ACC112 (cell line): Measurements from ENCODE around the gene SAMM50.

Experiments
- H2AFZ ChIP-seq: fragments of 200-600 bp; sonication (generic); one replicate; pipeline ENCODE4 v1.6.0; 2017; ENCODE audit warnings: antibody characterized with exemption, low read length; ENCODE audit not compliant: unreplicated experiment
- H3K27ac ChIP-seq: fragments of 200-600 bp; sonication (generic); 2 replicates; pipeline ENCODE4 v1.5.1; 2014; ENCODE audit warnings: low read depth, mild to moderate bottlenecking, antibody characterized with exemption, low read length, moderate library complexity
- H3K27me3 ChIP-seq: fragments of 200-600 bp; sonication (generic); 2 replicates; pipeline ENCODE4 v1.6.1; 2014; ENCODE audit warnings: mild to moderate bottlenecking, antibody characterized with exemption, low read length, moderate library complexity, mixed read lengths; ENCODE audit not compliant: insufficient read depth
- H3K36me3 ChIP-seq: fragments of 200-600 bp; sonication (generic); 2 replicates; pipeline ENCODE4 v1.6.1; 2016; ENCODE audit warnings: mild to moderate bottlenecking, antibody characterized with exemption, low read length, moderate library complexity, mixed read lengths; ENCODE audit not compliant: insufficient read depth
- H3K4me1 ChIP-seq: fragments of 200-600 bp; sonication (generic); one replicate; pipeline ENCODE4 v1.6.1; 2016; ENCODE audit warnings: low read length, mixed read lengths; ENCODE audit not compliant: insufficient read depth, unreplicated experiment, control insufficient read depth
- H3K4me3 ChIP-seq: fragments of 200-600 bp; sonication (generic); 2 replicates; pipeline ENCODE4 v1.5.1; 2014; ENCODE audit warnings: mild to moderate bottlenecking, low read depth, low read length
- H3K79me2 ChIP-seq: fragments of 200-600 bp; sonication (generic); one replicate; pipeline ENCODE4 v1.6.0; 2016; ENCODE audit warnings: low read length; ENCODE audit not compliant: control insufficient read depth, unreplicated experiment, insufficient read depth

Gene SAMM50

DNA sequence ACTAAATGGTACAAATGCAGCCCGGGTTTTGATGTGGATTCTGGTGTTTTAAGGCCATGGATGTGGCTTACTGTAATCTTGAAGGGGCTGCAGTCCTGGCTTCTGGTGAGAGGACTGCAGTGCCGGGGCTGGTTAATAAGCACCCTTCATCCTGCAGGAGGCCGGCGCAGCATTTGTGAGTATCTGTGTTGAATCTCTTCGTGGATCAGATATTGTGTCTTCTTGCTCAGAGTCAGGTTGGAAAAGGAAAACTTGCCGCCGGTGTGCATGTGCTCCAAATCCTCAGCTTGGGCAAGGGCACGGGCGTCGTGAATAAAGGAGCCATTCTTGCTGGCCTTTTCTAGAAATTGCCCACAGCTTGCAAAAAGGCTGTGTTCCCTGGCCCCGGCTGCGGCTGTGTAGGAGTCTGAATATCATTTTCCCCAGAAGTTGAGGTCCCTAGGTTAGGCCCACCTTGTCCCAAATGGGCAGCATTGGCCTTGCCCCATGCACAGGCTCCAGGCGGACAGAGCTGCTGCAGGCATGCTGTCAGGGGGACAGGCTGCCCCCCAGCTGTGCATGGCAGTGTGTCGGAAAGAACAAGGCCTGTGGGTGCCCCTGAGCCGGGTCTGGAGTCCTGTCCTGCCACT, 39.9 kb downstream of the SAMM50 start:
- no peaks in the 10 kb centered on the region for H3K4me1 ChIP-seq
- no peaks in the 10 kb centered on the region for H3K79me2 ChIP-seq
- H2AFZ ChIP-seq = no peak overlapping the region
- H3K4me3 ChIP-seq = no peak overlapping the region
- no peak overlapping the region for H3K27ac ChIP-seq
- no peaks in the 10 kb centered on the region for H3K36me3 ChIP-seq
- no peaks in the 10 kb centered on the region for H3K27me3 ChIP-seq

DNA sequence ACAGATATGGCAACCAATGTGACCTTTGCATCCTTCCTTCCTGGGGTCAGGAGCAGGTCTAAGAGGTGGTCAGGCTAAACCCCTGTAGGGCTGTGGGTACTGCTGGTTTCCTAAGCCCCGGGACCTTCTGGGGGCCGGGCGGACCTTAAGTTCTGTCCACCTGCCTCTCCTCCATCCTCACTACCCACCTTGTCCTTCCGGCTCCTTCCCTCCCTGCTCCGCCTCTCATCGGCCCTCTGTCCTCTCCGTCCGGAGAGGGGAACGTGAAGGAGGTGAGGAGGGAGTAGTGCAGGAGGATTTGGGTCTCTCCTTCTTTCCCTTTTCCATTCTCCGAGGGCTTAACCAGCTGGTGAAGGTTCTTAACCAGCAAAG, 40.5 kb downstream of the SAMM50 start:
- H3K27me3 ChIP-seq = no peaks in the 10 kb centered on the region
- H2AFZ ChIP-seq = no peak overlapping the region
- H3K79me2 ChIP-seq = no peaks in the 10 kb centered on the region
- no peak overlapping the region for H3K4me3 ChIP-seq
- no peaks in the 10 kb centered on the region for H3K4me1 ChIP-seq
- H3K27ac ChIP-seq = no peak overlapping the region
- H3K36me3 ChIP-seq = no peaks in the 10 kb centered on the region

DNA sequence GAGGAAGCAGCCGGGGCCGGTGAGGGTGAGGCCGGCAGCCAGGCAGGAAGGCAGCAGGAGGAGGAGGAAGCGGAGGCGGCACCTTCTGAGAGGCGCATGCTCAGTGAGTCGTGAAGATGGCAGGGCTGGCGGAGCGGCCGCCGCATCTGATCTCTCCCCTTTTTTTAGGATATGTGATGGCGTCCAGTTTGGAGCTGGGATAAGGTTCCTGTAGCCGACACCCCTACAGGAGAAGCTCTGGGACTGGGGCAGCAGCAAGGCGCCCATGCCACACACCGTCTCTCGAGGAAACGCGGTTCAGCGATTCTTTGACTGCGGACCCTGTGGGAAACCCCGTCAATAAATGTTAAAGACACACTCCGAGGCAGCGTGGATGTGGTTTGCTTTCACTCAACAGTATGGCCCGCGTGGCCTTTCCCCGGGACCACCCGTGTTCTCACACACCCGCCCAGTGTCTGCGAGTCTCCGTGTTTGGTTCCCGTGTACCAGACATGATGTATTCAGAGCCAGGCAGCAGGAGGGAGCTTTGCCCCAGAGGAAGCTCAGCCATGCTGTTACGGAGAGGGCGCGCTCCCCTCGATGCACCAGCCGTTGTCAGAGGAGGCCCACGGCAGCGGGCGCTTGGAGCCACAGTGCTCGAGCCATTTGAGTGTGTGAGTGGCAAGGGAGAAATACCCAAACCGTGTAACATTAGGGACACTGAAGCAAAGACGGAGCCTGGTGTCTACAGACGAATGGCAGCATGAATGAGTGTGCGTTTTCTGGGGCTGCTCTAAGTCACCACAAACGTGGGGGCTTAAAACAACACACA, 41.1 kb downstream of the SAMM50 start:
- H3K27ac ChIP-seq = no peak overlapping the region
- no peak overlapping the region for H2AFZ ChIP-seq
- no peaks in the 10 kb centered on the region for H3K36me3 ChIP-seq
- no peak overlapping the region for H3K4me3 ChIP-seq
- H3K79me2 ChIP-seq = no peaks in the 10 kb centered on the region
- H3K4me1 ChIP-seq = no peaks in the 10 kb centered on the region
- H3K27me3 ChIP-seq = no peaks in the 10 kb centered on the region

DNA sequence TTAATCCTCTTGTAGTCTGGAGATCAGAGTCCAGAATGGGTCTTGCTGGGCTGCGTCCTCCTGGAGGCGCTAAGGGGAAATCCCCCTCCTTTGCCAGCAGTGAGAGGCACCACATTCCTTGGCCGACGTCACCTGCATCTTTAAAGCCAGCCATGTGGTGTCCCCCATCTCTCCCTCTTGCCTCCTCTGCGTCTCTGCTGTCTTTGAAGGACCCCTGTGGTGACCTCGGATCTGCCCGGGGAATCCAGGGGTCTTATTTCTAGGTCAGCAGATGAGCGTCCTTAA, 41.7 kb downstream of the SAMM50 start:
- Histone ChIP-seq H2AFZ (no peak overlapping the region), H3K27ac (no peak overlapping the region), H3K36me3 (no peaks in the 10 kb centered on the region), H3K4me1 (no peaks in the 10 kb centered on the region), H3K79me2 (no peaks in the 10 kb centered on the region), H3K27me3 (no peaks in the 10 kb centered on the region), H3K4me3 (no peak overlapping the region)

DNA sequence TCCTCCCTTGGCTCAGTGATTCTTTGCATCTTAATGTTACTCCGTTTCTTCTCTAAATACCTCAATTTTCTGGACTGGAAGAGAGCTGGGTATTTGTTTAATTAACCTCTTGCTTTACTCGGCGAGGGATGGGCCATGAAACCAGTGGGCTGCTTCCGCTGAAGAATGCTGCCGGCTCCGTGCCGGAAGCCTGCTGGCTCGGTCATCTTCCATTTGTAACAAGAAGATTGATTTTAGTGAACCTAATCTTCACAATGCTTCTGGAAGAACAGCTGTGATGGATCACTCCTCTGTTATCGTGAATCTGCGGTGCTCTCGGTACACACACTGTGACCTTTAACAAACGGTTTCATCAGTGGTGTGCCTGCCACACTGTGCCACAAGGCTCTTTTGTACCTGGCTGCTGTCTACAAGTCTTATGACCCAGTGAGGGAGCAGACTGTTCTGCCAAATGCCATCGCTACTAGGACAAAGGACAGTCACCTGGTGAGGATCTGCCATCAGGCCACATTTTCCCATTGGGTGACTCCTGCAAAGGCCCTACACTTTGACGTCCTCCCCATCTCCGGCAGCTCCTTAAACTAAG, 43.5 kb downstream of the SAMM50 start:
- Histone ChIP-seq H3K27me3 (no peaks in the 10 kb centered on the region), H3K36me3 (no peaks in the 10 kb centered on the region), H2AFZ (no peak overlapping the region)

DNA sequence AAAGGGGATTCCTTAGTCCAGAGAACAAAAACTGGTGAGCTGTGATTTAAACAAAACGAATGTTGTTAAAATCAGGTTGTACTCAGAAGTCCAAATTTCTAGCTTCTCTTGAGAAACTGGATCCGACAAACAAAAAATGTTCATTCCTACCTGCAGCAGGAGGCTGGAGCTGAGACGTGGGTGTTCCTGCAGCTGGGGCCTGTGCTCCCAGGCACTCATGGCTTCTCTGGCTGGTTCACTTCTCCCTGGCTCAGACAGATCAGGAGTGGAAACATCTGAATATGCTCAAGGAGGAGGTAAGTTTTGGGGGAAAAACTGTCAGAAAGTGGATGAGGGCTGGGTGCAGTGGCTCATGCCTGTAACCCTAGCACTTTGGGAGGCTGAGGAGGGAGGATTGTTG, 44.1 kb downstream of the SAMM50 start:
- no peaks in the 10 kb centered on the region for H3K27me3 ChIP-seq
- H2AFZ ChIP-seq = no peak overlapping the region
- H3K36me3 ChIP-seq = no peaks in the 10 kb centered on the region
- no peaks in the 10 kb centered on the region for H3K79me2 ChIP-seq
- no peak overlapping the region for H3K4me3 ChIP-seq
- H3K27ac ChIP-seq = no peak overlapping the region
- H3K4me1 ChIP-seq = no peaks in the 10 kb centered on the region

More for the DNA sequence above, 43.5 kb downstream of the SAMM50 start:
- no peaks in the 10 kb centered on the region for H3K4me1 ChIP-seq
- no peak overlapping the region for H3K27ac ChIP-seq
- H3K4me3 ChIP-seq = no peak overlapping the region
- no peaks in the 10 kb centered on the region for H3K79me2 ChIP-seq

DNA sequence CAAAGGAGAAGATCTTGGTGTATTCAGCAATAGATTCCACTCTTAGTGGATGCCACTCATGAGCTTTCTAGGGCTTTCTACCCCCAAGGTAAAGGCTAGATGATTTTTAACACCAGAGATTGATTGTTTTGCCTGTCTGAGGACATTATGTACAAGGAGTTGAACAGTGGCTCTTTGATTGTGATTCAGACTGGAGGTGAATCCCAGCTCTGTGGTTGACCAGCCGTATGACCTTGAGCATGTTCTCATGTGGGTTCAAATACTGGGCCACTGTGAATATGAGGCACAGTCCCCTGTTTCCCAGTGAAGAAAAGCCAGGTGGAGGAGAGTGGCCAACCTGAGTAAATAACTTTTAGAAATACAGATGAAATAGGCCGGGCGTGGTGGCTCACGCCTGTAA, 44.9 kb downstream of the SAMM50 start:
- no peaks in the 10 kb centered on the region for H3K4me1 ChIP-seq
- H3K27ac ChIP-seq = no peak overlapping the region
- no peaks in the 10 kb centered on the region for H3K79me2 ChIP-seq
- no peaks in the 10 kb centered on the region for H3K36me3 ChIP-seq
- no peak overlapping the region for H2AFZ ChIP-seq
- H3K4me3 ChIP-seq = no peak overlapping the region
- no peaks in the 10 kb centered on the region for H3K27me3 ChIP-seq

DNA sequence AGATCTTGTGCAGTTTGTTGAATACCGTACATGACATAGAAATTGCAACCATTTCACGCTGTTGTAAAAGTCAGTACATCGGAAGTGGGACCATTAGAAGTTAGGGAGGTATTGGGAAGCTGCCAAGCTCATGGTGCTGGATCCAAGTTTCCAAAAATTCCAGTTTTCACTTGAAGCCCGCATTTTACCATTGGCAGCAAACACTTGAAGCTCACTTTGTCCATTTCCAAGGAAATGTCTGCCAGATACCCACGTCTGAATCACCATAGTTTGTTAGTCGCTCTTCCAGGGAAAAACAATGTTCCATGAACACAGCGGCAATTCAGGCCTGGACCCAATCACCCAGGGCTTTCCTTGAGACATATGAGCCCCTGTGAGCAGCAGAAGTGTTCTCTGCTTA, 46.3 kb downstream of the SAMM50 start:
- Histone ChIP-seq H3K36me3 (no peaks in the 10 kb centered on the region), H3K4me1 (no peaks in the 10 kb centered on the region), H3K79me2 (no peaks in the 10 kb centered on the region), H3K27me3 (no peaks in the 10 kb centered on the region), H3K27ac (no peak overlapping the region), H2AFZ (no peak overlapping the region), H3K4me3 (no peak overlapping the region)

DNA sequence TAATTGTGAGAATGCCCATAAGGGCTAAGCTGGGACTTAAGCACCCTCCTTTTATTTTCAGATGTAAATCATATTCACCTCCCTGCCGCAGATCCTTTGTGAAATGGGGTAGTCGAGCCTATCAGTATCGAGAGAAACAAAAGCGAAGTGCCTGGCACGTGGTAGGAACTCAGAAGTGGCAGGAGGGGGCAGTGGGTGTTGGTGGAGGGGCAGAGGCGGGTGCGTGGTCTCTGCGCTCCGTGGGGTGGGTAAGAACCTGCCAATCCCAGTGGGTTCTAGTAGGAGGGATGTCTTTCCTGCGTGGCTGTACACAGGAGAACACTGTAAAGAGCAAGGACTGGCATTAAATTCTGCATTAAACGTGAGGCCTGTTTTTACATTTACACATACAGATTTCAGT, 47.1 kb downstream of the SAMM50 start:
- no peaks in the 10 kb centered on the region for H3K79me2 ChIP-seq
- no peak overlapping the region for H3K27ac ChIP-seq
- H3K36me3 ChIP-seq = no peaks in the 10 kb centered on the region

DNA sequence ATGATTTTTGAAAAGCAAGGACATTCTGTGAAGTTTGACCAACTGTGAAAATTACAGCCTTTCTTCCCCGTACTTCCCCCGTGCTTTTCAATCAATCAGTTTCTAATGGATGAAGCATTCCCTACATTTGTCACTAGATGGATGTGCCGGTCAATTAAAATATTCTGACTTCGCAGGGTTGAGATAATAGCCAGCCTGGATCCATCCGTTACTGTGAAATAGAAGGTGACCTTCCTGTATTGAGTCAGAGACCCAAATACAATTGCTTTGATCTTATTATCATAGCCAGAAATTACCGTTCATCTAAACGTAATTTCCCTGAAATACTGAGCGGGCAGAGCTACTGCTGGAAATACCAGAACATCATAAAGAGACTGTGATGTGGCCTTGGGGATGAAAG, 47.8 kb downstream of the SAMM50 start:
- Histone ChIP-seq H3K4me3 (no peak overlapping the region), H3K79me2 (no peaks in the 10 kb centered on the region), H2AFZ (no peak overlapping the region), H3K36me3 (no peaks in the 10 kb centered on the region), H3K4me1 (no peaks in the 10 kb centered on the region), H3K27ac (no peak overlapping the region), H3K27me3 (no peaks in the 10 kb centered on the region)

More for the DNA sequence above, 47.1 kb downstream of the SAMM50 start:
- Histone ChIP-seq H3K4me3 (no peak overlapping the region), H3K27me3 (no peaks in the 10 kb centered on the region), H2AFZ (no peak overlapping the region), H3K4me1 (no peaks in the 10 kb centered on the region)
